Vagina (tissue), 2 donors: ENCODE data around the gene HELB.

Experiments
- CTCF ChIP-seq, 3 experiments: fragments of 450-650 bp in 2 of 3; fragments of 200-600 bp in 1 of 3; sonication (generic) in 1 of 3; IDR thresholded peaks; one replicate each; pipeline ENCODE4 v1.5.1; 2017 to 2019; ENCODE audit warnings: antibody characterized with exemption in 3 of 3, mild to moderate bottlenecking in 2 of 3, moderate library complexity in 2 of 3
- POLR2A ChIP-seq, 2 donors: fragments of 450-650 bp; IDR thresholded peaks; one replicate each; pipeline ENCODE4 v1.6.1; 2017; ENCODE audit warnings: antibody characterized with exemption in 2 of 2, mild to moderate bottlenecking in 2 of 2, moderate library complexity in 2 of 2
- POLR2AphosphoS5 ChIP-seq, 2 donors: sonication (generic); formaldehyde crosslinking; IDR thresholded peaks; one replicate each; pipeline ENCODE4 v1.9.0; 2017; ENCODE audit warnings: antibody characterized with exemption in 2 of 2, mild to moderate bottlenecking in 2 of 2, low read depth in 1 of 2; ENCODE audit not compliant: insufficient read depth in 1 of 2

- TF ChIP-seq POLR2A (IDR thresholded peaks at IDR 0.05) (no peak), POLR2AphosphoS5 (IDR thresholded peaks at IDR 0.05; ENCODE audit: insufficient read depth in 1 of 2, low read depth in 1 of 2) (no peak), CTCF (IDR thresholded peaks at IDR 0.05) (no peak)
These were observed 5.2 kb upstream of the HELB start for GRCh38 chr12:66297080-66297479.
